H54 (cell line): ENCODE data around the gene KRT15.
"Not testable (repeated sequence)": the region's sequence is repeated elsewhere in the genome, so short reads cannot be mapped to it uniquely, and the experiment has no call there.

Source experiments
- DNase-seq: peaks from one replicate; pipeline ENCODE4 v3.0.0; 2011; ENCODE audit warnings: low spot score, mixed read lengths; ENCODE audit not compliant: insufficient read length
- FAIRE-seq: peaks from 3 replicates; lab custom pipeline; 2011; peaks lifted over from hg19 to GRCh38; lab: Jason Lieb, UNC
- POLR2A ChIP-seq: IDR thresholded peaks from 2 replicates; pipeline ENCODE4 v1.6.1; 2011; ENCODE audit warnings: low read depth, mild to moderate bottlenecking, low read length

The KRT15 gene

DNA sequence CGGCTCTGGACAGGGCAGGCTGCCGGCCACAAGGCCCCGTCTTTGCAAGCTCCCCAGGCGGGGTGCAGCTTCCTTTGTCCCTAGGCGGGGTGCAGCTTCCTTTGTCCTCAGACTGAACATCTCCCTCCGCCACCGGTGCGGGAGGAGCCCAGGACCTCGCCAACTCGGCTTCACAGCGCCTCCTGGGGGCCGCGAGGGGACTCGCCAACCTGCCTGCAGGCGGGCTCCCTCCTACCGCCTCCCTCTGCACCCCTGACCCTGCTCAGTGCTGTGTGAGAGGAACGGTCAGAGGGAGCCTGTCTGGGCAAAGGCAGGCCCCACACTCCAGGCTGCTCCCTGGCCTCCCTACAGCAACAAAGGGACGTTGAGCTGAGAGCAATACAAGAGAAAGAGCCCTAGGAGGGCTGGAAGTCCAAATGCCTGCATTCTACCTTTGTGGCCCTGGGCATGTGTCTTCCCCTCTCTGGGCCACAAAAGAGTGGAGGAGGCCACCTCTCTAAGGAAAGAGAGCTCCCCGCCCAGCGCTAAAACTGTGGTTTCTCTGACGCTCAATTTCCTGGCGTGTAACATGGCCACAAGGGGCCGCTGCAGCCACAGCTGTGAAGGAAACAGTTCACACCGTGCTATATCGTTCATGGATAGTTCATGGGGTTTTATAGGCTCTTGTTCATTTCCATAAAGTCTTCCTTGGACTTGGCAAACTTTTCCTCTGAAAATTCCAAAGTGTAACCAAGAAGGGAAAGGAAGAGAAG, 30.3 kb upstream of the KRT15 start:
- DNase-seq (peak; percentile 85), FAIRE-seq (no peak)
- no peak; the same call in 1 of the 2 replicates for TF ChIP-seq POLR2A

DNA sequence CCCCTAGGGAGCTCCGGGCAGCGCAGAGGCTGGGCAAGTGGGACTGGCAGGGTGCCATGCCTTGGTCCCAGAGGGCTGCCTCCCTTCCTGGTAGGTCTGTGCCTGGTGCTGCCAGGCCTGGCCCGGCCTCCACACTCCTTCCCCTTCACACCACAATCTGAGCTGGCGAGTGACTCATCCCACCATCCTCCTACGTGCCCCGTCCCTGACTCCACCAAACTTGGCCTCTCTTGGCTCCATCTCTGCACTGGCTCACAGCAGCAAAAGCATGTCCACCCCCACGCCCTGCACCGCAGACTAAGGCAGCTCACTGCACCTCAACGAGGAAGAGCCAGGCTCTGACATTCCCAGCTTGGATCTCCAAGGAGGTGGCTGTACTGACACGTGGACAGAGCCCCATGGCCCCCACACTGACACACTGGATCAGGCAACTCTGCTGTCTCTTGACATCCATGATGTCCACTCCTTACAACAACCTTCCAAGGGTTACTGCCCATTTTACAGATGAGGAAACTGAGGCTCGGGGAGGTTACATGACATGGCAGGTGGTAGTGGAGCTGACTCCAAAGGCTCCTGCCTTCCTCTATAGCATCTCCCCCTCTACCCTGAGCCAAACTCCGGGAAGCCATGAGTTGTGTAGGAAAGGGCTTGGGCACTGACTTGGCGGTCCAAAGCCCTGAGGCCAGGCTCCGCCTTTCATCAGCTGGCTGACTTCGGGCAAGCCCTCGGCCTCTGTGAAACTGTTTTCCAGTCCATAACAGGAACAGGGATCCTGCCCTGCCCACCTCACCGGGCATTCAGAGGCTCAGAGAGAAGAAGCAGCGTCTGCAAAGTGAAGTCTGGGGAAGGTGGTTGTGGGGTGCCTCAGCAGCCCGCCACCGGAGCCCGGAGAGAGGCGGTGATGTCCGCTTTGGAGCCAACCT, 29.5 kb upstream of the KRT15 start:
- peak; percentile 36 for TF ChIP-seq POLR2A
- DNase-seq (peak; percentile 93), FAIRE-seq (peak; percentile 45)

- TF ChIP-seq POLR2A = peak; percentile 0; the same call in 1 of the 2 replicates
- FAIRE-seq (no peak), DNase-seq (no peak)
These were observed 28.7 kb upstream of the KRT15 start for GRCh38 chr17:41547378-41547841.

DNA sequence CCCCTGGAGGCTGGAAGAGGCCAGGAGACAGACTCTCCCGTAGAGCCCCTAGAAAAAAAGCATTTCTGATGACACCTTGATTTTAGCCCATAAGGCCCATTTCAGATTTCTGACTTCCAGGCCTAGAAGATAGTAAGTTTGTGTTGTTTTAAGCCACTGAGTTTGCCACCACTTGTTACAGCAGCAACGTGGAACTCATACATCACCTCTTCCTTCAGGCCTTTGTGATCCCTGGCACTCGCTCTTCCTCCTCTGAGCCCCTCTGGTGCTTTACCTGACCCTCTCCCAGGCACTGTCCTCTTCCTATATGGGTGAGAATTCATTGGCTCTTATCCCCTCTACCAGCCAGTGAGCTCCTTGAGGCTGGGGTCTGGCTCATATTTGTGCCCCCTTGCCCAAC, 28.1 kb upstream of the KRT15 start:
- DNase-seq (no peak), FAIRE-seq (no peak)
- TF ChIP-seq POLR2A = no peak

DNA sequence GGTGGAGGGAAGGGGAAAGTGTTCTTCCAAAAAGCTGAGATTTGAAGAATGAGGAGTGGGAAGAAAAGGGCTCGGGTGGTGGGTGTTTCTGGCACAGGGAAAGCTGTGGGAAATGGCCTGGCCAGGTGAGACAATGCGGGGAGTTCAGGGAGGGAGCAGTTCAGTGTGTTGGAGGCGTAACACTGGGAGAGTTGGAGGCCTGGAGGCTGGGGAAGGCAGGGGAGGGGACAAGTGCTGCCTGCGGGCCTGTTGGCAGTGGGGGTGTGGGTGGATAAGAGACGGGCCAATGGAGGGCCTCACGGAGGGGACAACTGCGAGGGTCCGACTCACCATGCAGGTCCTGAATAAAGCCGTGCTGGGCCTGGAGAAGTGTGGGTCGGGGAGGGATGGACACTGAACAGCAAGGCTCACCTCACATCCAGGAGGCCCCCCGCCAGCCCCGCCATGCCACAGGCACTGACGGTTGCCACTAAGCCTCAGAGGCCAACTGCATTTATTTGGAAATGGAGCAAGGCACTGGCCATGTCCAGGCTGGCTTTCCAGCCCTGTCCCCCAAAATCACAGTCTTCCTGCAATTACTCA, 27.2 kb upstream of the KRT15 start:
- FAIRE-seq (no peak), DNase-seq (no peak)
- no peak for TF ChIP-seq POLR2A

DNA sequence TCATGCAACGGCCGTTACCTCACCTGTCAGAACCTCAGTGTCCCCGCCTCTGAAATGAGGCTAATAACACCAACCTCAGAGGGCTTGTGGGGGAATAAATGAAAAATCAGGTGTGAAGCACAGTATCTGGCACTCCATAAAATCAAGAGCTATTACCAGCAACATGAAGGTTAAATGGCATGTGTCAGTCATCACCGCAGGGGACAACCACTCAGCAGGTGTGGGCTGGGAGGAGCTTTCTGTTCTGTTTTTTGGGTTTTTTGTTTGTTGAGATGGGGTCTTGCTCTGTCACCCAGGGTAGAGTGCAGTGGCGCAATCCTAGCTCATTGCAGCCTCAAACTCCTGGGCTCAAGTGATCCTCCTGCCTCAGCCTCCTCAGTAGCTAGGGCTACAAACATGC, 26.2 kb upstream of the KRT15 start:
- no peak for DNase-seq
- TF ChIP-seq POLR2A = no peak
- no peak for FAIRE-seq

- no peak for TF ChIP-seq POLR2A
- FAIRE-seq (no peak), DNase-seq (no peak)
These were observed 25.8 kb upstream of the KRT15 start for GRCh38 chr17:41544491-41544892.

GRCh38 chr17:41542786-41543185, 24.1 kb upstream of the KRT15 start:
- not testable (repeated sequence) for FAIRE-seq, DNase-seq

DNA sequence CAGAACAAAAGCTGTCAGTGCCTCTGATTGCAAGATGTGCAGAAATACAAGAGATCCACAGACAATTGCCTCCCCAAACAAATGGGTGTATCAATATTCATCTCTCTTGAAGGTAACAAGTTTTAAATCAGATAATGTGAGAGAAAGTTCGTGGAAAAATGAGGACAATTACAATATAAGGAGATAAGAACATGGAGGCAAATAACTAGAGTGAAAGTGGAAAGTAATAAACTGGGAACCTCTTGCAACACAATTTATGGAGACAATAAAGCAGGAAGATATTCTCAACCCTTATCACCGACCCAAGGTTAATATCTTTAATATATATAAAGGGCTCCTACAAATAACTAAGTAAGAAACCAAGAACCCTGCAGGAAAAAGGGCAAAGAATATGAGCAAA, 23.7 kb upstream of the KRT15 start:
- no peak for TF ChIP-seq POLR2A
- FAIRE-seq = no peak
- no peak for DNase-seq

DNA sequence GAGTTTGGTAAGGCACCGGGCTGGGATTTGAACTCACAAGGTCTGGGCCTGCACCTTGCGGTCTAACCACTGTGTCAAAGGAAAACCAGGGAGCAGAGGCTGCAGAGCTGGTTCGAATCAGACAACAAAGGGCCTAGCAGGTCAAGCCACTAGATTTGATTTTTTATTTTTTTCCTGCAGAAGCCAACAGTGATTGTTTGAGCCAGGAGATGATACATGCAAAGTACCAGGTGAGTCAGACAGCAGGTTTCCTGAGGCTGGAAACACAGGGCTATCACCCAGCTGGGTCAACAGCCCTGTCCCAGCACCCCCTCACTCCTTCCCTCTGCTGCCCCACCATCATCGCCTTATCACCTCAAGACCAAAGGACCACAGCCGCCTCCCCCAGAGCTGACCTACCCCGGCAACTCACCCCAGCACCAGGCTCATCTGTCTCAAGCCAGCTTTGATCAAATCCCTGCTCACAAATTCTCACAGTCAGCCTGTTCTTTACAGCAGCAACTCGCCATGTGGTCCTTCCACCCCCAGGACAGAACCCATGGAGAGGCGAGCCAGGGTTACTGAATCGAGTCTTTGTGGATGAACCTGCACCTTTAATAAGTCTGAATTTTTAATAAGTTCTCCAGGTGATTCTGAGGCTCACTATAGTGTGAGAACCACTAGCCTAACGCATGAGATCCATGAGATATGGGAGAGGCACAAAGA, 22.4 kb upstream of the KRT15 start:
- DNase-seq (no peak), FAIRE-seq (no peak)
- TF ChIP-seq POLR2A = no peak

DNA sequence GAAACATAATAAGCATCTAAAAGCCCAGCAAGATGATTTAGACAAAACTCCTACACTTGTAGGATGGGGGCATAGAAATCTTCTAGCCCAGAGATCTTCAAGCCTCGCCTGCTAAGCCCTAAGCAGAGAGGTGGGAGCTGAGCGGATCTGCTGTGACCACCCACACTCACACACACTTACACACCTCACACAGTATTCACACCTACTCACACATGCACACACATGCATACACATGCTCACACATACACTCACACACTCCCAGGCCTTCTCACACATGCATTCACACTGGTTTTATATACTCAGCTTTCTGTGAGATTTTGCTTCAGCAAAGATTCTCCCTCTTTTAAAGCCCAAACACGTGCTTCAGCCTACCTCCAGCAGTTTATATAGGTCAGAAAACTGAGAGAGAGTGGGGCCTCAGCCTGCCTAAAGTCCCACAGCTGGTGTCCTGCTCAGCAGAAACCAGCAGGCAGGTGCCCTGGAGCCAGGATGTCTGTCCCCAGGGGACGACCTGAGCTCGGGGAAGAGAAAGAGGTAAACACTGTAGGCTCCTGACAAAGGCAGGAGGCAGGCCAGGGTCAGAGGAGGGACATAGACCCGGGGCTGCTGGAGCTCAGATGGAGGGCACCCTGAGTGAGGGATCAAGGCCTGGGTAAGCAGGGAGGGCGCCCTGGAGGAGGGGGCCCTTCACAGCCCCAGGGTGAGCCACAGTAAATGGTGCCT, 21.4 kb upstream of the KRT15 start:
- TF ChIP-seq POLR2A = no peak
- DNase-seq (no peak), FAIRE-seq (no peak)

DNA sequence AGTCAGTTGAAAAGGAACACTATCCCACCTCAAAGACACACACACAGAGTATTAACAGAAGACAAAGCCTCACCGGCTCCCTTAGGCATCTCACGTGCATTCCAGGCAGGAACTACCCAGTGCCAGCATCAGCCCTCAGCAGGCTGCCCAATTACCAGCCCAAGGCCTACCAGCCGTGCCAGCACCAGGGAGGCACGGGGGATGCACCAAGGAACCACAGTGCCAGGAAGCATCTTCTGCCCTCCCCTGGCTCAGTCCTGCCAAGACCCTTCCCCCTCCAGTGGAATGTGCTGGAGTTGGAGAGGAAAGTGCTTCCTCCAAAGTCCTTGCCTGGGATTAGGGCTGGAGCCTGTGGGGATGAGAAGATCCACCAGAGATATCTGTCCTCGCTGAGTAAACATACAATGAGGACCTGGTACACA, 20.4 kb upstream of the KRT15 start:
- no peak for TF ChIP-seq POLR2A
- no peak for FAIRE-seq
- DNase-seq = no peak

GRCh38 chr17:41538565-41538991, 19.9 kb upstream of the KRT15 start:
- TF ChIP-seq POLR2A = no peak
- DNase-seq = no peak
- no peak for FAIRE-seq
